ENCODE measurements around the gene TRIM71.
"Not testable (repeated sequence)": the region's sequence is repeated elsewhere in the genome, so short reads cannot be mapped to it uniquely, and the experiment has no call there.

Gene TRIM71

GRCh38 chr3:32937331-32937730 lies 119.5 kb downstream of the TRIM71 start:
- no peak for ATAC-seq
- no peaks in the 10 kb centered on the region for H3K27me3 Mint-ChIP-seq
- H3K27ac Mint-ChIP-seq = no peak overlapping the region
- no peak overlapping the region for H3K4me3 Mint-ChIP-seq
- no peaks in the 10 kb centered on the region for H3K9me3 Mint-ChIP-seq
- no peaks in the 10 kb centered on the region for H3K4me1 Mint-ChIP-seq
- H3K36me3 Mint-ChIP-seq = no peaks in the 10 kb centered on the region

GRCh38 chr3:32939531-32940284 lies 121.9 kb downstream of the TRIM71 start:
- not testable (repeated sequence) for ATAC-seq, H3K4me3 Mint-ChIP-seq, H3K27ac Mint-ChIP-seq, H3K27me3 Mint-ChIP-seq, H3K4me1 Mint-ChIP-seq, H3K36me3 Mint-ChIP-seq, H3K9me3 Mint-ChIP-seq

- H3K27ac Mint-ChIP-seq = no peak overlapping the region
- H3K27me3 Mint-ChIP-seq = no peaks in the 10 kb centered on the region
- H3K4me1 Mint-ChIP-seq = no peaks in the 10 kb centered on the region
- H3K9me3 Mint-ChIP-seq = no peaks in the 10 kb centered on the region
- ATAC-seq = no peak
- no peak overlapping the region for H3K4me3 Mint-ChIP-seq
- no peaks in the 10 kb centered on the region for H3K36me3 Mint-ChIP-seq
Observed at GRCh38 chr3:32940726-32941125, 122.9 kb downstream of the TRIM71 start.

GRCh38 chr3:32945136-32945535 lies 127.3 kb downstream of the TRIM71 start:
- H3K4me3 Mint-ChIP-seq = no peak overlapping the region
- no peak for ATAC-seq
- H3K27ac Mint-ChIP-seq = no peak overlapping the region
- no peaks in the 10 kb centered on the region for H3K9me3 Mint-ChIP-seq
- no peaks in the 10 kb centered on the region for H3K36me3 Mint-ChIP-seq
- peaks cover 11% of the 10 kb centered on the region for H3K4me1 Mint-ChIP-seq
- no peaks in the 10 kb centered on the region for H3K27me3 Mint-ChIP-seq

GRCh38 chr3:32945598-32945997 lies 127.8 kb downstream of the TRIM71 start:
- H3K36me3 Mint-ChIP-seq, H3K4me3 Mint-ChIP-seq, H3K27me3 Mint-ChIP-seq, ATAC-seq, H3K9me3 Mint-ChIP-seq, H3K27ac Mint-ChIP-seq: not testable (repeated sequence)
- H3K4me1 Mint-ChIP-seq = peaks cover 11% of the 10 kb centered on the region

GRCh38 chr3:32946973-32947788 lies 129.4 kb downstream of the TRIM71 start:
- H3K27me3 Mint-ChIP-seq = no peaks in the 10 kb centered on the region
- H3K36me3 Mint-ChIP-seq = no peaks in the 10 kb centered on the region
- peak overlapping the region; percentile 61 for H3K27ac Mint-ChIP-seq
- peak; percentile 49 for ATAC-seq
- no peak overlapping the region for H3K4me3 Mint-ChIP-seq
- peaks cover 22% of the 10 kb centered on the region for H3K4me1 Mint-ChIP-seq
- H3K9me3 Mint-ChIP-seq = no peaks in the 10 kb centered on the region
